Activated T-helper 2 cell treated with anti-CD3 and anti-CD28 coated beads, Interferon-gamma antibody, Interleukin-2, Interleukin-4, amounts not matched to agents 10 μg/mL and 5 μg/mL and 100 μg/mL, durations not matched to agents 14 hours and 24 hours and 36 hours (primary cell): ENCODE data around the gene ZNF429. TPM values are rescaled to one million over a fixed set of nuclear protein-coding genes. Genes with fewer than 3 reads are reported as not detected.
"Not testable (repeated sequence)": the region's sequence is repeated elsewhere in the genome, so short reads cannot be mapped to it uniquely, and the experiment has no call there.

Source experiments
- DNase-seq: peaks from one replicate; pipeline ENCODE4 v3.0.0; 2021; ENCODE audit warnings: low spot score
- H3K27ac Mint-ChIP-seq: one replicate; pipeline ENCODE4 v1.8.0; 2021; ENCODE audit warnings: mixed read lengths
- H3K27me3 Mint-ChIP-seq: one replicate; pipeline ENCODE4 v1.8.0; 2021; ENCODE audit warnings: low read depth, mixed read lengths
- H3K36me3 Mint-ChIP-seq: one replicate; pipeline ENCODE4 v1.8.0; 2021; ENCODE audit warnings: low read depth, mixed read lengths
- H3K4me1 Mint-ChIP-seq: one replicate; pipeline ENCODE4 v1.8.0; 2021; ENCODE audit warnings: low read depth, mixed read lengths
- H3K4me3 Mint-ChIP-seq: one replicate; pipeline ENCODE4 v1.8.0; 2021; ENCODE audit warnings: low read depth, mild to moderate bottlenecking, moderate library complexity, mixed read lengths
- H3K9me3 Mint-ChIP-seq: one replicate; pipeline ENCODE4 v1.8.0; 2021; ENCODE audit warnings: mixed read lengths
- intact Hi-C: fragments of 100-400 bp; cut with micrococcal nuclease; formaldehyde crosslinking; loops from one replicate; pipeline ENCODE4 v1.15.1; 2023
- total RNA-seq: library from RNA; stranded (reverse); gene quantifications from 2 replicates; pipeline ENCODE4 v1.2.3, GENCODE V29; 2022

The ZNF429 gene
- total RNA-seq, 1 donor from 2014 or later: 5.0 TPM

GRCh38 chr19:21585281-21585890 is 80.0 kb downstream of the ZNF429 start:
- Mint-ChIP-seq H3K27ac (no peak overlapping the region), H3K4me1 (no peaks in the 10 kb centered on the region), H3K9me3 (peaks cover 42% of the 10 kb centered on the region), H3K4me3 (no peak overlapping the region), H3K36me3 (no peaks in the 10 kb centered on the region), H3K27me3 (no peaks in the 10 kb centered on the region)
- intact Hi-C loops: no loop called here
- no peak for DNase-seq

GRCh38 chr19:21586311-21587116 is 81.1 kb downstream of the ZNF429 start:
- Mint-ChIP-seq H3K4me1 (no peaks in the 10 kb centered on the region), H3K36me3 (no peaks in the 10 kb centered on the region), H3K27ac (no peak overlapping the region)

GRCh38 chr19:21587117-21587461 is 81.7 kb downstream of the ZNF429 start:
- Mint-ChIP-seq H3K36me3 (no peaks in the 10 kb centered on the region), H3K27me3 (no peaks in the 10 kb centered on the region), H3K4me1 (no peaks in the 10 kb centered on the region), H3K27ac (no peak overlapping the region), H3K9me3 (peaks cover 38% of the 10 kb centered on the region), H3K4me3 (peak overlapping the region; percentile 8)
- intact Hi-C loops: no loop called here
- no peak for DNase-seq

More at GRCh38 chr19:21586311-21587116, 81.1 kb downstream of the ZNF429 start:
- Mint-ChIP-seq H3K27me3 (no peaks in the 10 kb centered on the region), H3K4me3 (peak overlapping the region; percentile 8), H3K9me3 (peaks cover 40% of the 10 kb centered on the region)
- intact Hi-C loops: no loop called here
- no peak for DNase-seq

- no peak overlapping the region for H3K27ac Mint-ChIP-seq
- H3K4me1 Mint-ChIP-seq: no peaks in the 10 kb centered on the region
- no peak for DNase-seq
- no peaks in the 10 kb centered on the region for H3K27me3 Mint-ChIP-seq
- H3K4me3 Mint-ChIP-seq: no peak overlapping the region
- no peaks in the 10 kb centered on the region for H3K36me3 Mint-ChIP-seq
- peaks cover 37% of the 10 kb centered on the region for H3K9me3 Mint-ChIP-seq
- intact Hi-C loops: no loop called here
Measured at GRCh38 chr19:21587549-21587948, 82.1 kb downstream of the ZNF429 start.

GRCh38 chr19:21588065-21588601 is 82.7 kb downstream of the ZNF429 start:
- intact Hi-C loops: no loop called here
- H3K4me3 Mint-ChIP-seq: no peak overlapping the region
- peaks cover 40% of the 10 kb centered on the region for H3K9me3 Mint-ChIP-seq
- no peaks in the 10 kb centered on the region for H3K36me3 Mint-ChIP-seq
- DNase-seq: no peak
- H3K4me1 Mint-ChIP-seq: no peaks in the 10 kb centered on the region
- H3K27ac Mint-ChIP-seq: no peak overlapping the region
- H3K27me3 Mint-ChIP-seq: no peaks in the 10 kb centered on the region

GRCh38 chr19:21590867-21591266 is 85.5 kb downstream of the ZNF429 start:
- Mint-ChIP-seq H3K4me1 (no peaks in the 10 kb centered on the region), H3K27me3 (no peaks in the 10 kb centered on the region), H3K4me3 (no peak overlapping the region), H3K9me3 (peaks cover 47% of the 10 kb centered on the region), H3K27ac (no peak overlapping the region), H3K36me3 (no peaks in the 10 kb centered on the region)
- intact Hi-C loops: no loop called here
- DNase-seq: no peak

- Mint-ChIP-seq H3K27me3 (no peaks in the 10 kb centered on the region), H3K27ac (no peak overlapping the region), H3K4me1 (no peaks in the 10 kb centered on the region), H3K4me3 (no peak overlapping the region), H3K9me3 (peaks cover 60% of the 10 kb centered on the region), H3K36me3 (no peaks in the 10 kb centered on the region)
- intact Hi-C loops: no loop called here
- no peak for DNase-seq
Measured at GRCh38 chr19:21593008-21593481, 87.6 kb downstream of the ZNF429 start.

GRCh38 chr19:21593502-21593901 is 88.1 kb downstream of the ZNF429 start:
- Mint-ChIP-seq H3K27me3 (no peaks in the 10 kb centered on the region), H3K4me3 (no peak overlapping the region), H3K27ac (no peak overlapping the region), H3K36me3 (no peaks in the 10 kb centered on the region), H3K4me1 (no peaks in the 10 kb centered on the region), H3K9me3 (peaks cover 60% of the 10 kb centered on the region)
- DNase-seq: no peak
- intact Hi-C loops: no loop called here

GRCh38 chr19:21593934-21594820 is 88.8 kb downstream of the ZNF429 start:
- H3K4me3 Mint-ChIP-seq: no peak overlapping the region
- no peak overlapping the region for H3K27ac Mint-ChIP-seq
- no peak for DNase-seq
- H3K36me3 Mint-ChIP-seq: no peaks in the 10 kb centered on the region
- no peaks in the 10 kb centered on the region for H3K27me3 Mint-ChIP-seq
- peaks cover 63% of the 10 kb centered on the region for H3K9me3 Mint-ChIP-seq
- no peaks in the 10 kb centered on the region for H3K4me1 Mint-ChIP-seq
- intact Hi-C loops: no loop called here

GRCh38 chr19:21595185-21595584 is 89.8 kb downstream of the ZNF429 start:
- intact Hi-C loops: no loop called here
- Mint-ChIP-seq H3K4me3 (no peak overlapping the region), H3K4me1 (no peaks in the 10 kb centered on the region), H3K36me3 (no peaks in the 10 kb centered on the region), H3K9me3 (peaks cover 64% of the 10 kb centered on the region), H3K27me3 (no peaks in the 10 kb centered on the region), H3K27ac (no peak overlapping the region)
- DNase-seq: no peak

GRCh38 chr19:21602082-21602658 is 96.8 kb downstream of the ZNF429 start:
- Mint-ChIP-seq H3K4me3 (no peak overlapping the region), H3K27ac (no peak overlapping the region), H3K36me3 (no peaks in the 10 kb centered on the region)

GRCh38 chr19:21602659-21603430 is 97.4 kb downstream of the ZNF429 start:
- H3K27me3 Mint-ChIP-seq, H3K4me3 Mint-ChIP-seq, intact Hi-C loops, H3K27ac Mint-ChIP-seq, DNase-seq, H3K36me3 Mint-ChIP-seq: not testable (repeated sequence)
- H3K9me3 Mint-ChIP-seq: peaks cover 40% of the 10 kb centered on the region
- peaks cover 10% of the 10 kb centered on the region for H3K4me1 Mint-ChIP-seq

More at GRCh38 chr19:21602082-21602658, 96.8 kb downstream of the ZNF429 start:
- Mint-ChIP-seq H3K4me1 (peaks cover 10% of the 10 kb centered on the region), H3K27me3 (no peaks in the 10 kb centered on the region), H3K9me3 (peaks cover 41% of the 10 kb centered on the region)
- intact Hi-C loops: no loop called here
- no peak for DNase-seq
